Posterior cingulate gyrus (tissue), 11 donors: ENCODE measurements around the gene COMMD7.
"Not testable (repeated sequence)": the region's sequence is repeated elsewhere in the genome, so short reads cannot be mapped to it uniquely, and the experiment has no call there.

ENCODE experiments used
- DNase-seq, 10 donors: peaks; one replicate each; pipeline versions ENCODE4 v3.0.0 to v3.0.0-alpha.2; 2020 to 2021; ENCODE audit warnings: mixed read lengths in 3 of 10
- intact Hi-C: fragments of 100-400 bp; cut with DNase I; formaldehyde crosslinking; loops from one replicate; pipeline ENCODE4 v1.15.1; 2023

COMMD7 gene

DNA sequence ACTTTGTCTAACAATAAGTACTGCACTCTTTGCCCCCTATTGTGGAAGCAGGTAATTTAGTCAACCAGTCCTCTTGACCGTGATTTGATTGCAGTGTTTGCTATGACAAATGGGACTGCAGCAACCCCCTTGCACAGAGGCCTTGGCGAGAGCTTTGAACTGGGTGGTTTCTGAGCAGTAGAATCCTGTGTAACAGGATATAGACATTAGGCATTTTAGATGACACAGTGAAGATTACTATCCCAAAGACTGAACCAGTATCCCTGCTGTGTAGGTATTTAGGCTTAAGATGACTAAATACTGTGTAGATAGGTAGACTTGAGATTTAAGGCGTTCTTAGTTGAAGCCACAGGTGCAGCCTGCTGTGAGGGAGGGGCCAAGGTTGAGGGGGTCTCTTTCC, 28.8 kb upstream of the COMMD7 start:
- intact Hi-C loops, result loop anchor here (10.0 kb wide), 1 partner anchor 97 kb away; the partner anchor contains the start of gene C20orf203
- DNase-seq, result no peak

DNA sequence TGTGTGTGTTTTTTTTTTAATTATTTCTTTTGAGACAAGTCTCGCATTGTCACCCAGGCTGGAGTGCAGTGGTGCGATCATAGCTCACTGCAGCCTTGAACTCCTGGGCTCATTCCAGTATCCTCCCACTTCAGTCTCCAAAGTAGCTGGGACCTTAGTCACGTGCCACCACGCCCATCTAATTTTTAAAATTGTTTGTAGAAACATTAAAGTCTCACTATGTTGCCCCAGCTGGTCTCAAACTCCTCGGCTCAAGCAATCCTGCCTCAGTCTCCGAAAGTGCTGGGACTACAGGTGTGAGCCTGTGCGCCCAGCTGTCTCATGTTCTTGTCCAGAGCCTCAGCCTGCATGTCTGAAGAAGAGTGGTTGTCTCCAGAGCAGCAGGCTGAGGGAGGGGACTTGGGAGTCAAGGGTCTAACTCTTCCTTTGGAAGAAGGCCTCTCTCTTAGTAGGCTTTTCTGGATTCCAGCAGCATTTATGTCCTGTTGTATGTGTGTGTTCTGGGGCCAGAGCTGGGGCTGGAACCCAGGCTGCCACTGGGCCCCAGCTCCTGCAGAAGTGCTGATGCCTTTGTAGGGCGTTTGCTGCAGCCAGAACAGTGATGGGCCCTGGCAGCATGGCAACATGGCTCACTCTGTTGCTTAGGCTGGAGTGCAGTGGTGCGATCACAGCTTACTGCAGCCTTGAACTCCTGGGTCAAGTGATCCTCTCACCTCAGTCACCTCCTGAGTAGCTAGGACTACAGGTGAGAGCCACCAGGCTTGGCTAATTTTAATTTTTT, 24.3 kb upstream of the COMMD7 start:
- DNase-seq, result peak in 2 of 10 donors; percentile 42 to 46
- intact Hi-C loops, result no loop called here

DNA sequence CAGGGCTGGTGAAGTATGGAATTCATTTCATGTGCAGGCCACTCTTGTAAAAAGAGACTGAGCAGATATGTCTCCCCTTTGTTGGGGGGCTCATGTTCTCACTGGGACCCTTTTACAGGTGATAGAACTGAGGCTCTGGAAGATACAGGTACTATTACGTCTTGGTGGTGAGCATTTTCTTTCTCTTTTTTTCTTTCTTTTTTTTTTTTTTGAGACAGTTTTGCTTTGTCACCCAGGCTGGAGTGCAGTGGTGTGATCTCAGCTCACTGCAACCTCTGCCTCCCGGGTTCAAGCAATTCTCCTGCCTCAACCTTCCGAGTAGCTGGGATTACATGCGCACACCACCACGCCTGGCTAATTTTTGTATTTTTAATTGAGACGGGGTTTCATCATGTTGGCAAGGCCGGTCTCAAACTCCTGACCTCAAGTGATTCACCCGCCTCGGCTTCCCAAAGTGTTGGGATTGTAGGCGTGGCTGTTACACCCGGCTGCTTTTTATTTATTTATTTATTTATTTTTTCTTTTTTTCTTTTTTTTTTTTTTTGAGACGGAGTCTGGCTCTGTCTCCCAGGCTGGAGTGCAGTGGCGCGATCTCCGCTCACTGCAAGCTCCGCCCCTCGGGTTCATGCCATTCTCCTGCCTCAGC, 22.1 kb upstream of the COMMD7 start:
- peak in 3 of 10 donors; percentile 12 to 50 (median 37) for DNase-seq
- intact Hi-C loops, result not testable (repeated sequence)

DNA sequence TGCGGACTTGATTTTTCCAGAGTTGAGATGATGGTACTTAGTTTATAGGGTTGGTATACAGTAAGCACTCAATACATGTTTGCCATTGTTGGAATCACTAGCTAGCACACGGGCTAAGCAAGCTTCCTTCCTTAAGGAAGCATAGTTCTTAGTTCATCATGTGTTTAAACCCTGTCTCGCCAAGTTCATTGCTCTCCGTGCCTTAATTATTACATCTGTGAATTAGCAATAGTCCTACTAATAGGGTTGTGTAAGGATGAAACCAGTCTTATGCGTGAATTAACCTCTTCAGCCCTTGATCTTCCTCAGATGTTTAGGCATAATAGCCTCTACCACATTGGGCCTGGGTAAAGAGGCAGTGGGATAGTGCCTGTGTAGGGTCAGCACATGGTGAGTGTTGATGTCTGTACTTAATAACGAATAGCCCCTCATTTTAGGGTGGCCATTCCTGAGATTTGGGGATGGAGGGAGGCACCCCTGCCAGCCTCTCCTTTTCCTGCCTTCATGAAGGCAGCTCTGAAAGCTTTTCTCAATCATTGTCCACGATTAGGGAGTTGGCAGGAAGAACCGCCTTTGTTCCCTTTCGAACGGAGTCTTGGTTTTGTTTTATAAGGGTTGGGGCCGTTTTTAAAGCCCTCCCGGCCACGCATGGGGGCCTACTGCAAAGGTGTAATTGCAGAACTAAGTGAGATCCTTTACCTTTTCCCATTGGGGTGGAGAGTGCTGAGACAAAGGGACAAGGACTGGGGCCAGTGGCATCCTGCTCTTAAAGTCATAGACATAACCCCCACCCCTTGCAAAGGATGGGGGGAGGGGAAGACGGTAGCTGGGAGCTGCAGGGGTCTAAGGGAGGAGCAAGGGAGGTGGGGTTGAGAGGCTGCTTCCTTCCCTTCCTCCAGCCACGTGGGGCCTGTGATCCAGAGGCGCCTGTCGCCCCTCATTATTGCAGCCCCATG, 21.0 kb upstream of the COMMD7 start:
- peak in 2 of 10 donors; percentile 4 to 14 for DNase-seq
- intact Hi-C loops, result no loop called here

GRCh38 chr20:32763202-32764004, 20.1 kb upstream of the COMMD7 start:
- DNase-seq, result peak in 3 of 10 donors; percentile 31 to 85 (median 72)
- intact Hi-C loops, result no loop called here

- intact Hi-C loops, result no loop called here
- DNase-seq, result peak in 3 of 10 donors; percentile 65 to 83 (median 80)
Measured at GRCh38 chr20:32762754-32763201, 19.5 kb upstream of the COMMD7 start.

DNA sequence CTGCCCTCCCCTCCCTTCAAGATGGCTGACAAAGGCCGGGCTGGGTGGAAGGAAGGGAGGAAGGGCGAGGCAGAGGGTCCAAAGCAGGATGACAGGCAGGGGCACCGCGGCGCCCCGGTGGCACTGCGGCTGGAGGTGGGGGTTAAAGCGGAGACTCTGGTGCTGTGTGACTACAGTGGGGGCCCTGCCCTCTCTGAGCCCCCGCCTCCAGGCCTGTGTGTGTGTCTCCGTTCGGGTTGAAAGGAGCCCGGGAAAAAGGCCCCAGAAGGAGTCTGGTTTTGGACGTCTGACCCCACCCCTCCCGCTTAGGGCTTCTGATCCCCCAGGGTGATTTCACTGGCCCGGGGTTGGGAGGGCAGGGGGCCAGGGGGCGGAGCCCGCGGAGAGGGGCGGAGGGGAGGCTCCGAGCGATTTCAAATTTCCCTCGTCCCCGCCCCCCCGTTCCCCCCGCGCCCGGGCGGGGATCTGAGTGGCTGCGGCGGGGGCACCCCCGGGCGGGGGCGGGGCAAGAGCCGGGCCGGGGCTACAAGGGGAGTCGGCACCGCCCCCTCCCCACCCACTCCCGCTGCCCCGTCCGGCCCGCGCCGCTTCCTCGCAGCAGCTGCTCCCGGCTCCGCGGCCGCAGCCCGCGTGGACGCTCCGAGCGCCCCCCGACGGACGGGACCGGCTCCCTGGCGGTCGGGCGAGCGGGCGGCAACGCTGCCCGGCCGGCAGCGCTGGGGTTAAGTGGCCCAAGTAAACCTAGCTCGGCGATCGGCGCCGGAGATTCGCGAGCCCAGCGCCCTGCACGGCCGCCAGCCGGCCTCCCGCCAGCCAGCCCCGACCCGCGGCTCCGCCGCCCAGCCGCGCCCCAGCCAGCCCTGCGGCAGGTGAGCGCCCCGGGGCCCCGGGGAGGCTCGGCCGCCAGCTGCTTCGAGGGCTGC, 18.8 kb upstream of the COMMD7 start, which contains the start of gene DNMT3B:
Gene DNMT3B, plus strand, starts transcription at position 555 of the 923 bp plus-strand sequence. CDS start 17,939 bp downstream, outside the sequence.
- intact Hi-C loops, result no loop called here
- peak; percentile 41 to 95 (median 60) for DNase-seq

- intact Hi-C loops, result no loop called here
Measured at GRCh38 chr20:32761417-32761830, 18.2 kb upstream of the COMMD7 start.

DNA sequence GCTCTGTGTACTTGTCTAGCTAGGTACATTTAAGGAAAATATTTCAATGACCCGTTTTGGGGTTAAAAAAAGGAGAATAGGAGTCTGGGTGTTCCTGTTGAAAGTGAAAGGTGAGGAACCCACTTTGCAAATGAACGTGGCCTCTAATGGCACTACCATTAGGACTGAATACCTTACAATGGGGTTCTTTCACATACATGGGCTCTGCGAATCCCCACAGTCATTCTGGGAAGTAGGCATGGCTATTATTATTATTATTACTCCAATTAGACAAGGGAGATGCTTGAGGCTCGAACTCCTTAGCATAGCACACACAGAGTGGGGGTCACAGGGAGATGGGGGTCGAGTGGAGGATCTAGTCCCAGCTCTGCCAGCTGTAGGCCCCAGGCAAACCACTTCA, 12.9 kb upstream of the COMMD7 start:
- intact Hi-C loops, result no loop called here
- DNase-seq, result peak in 1 of 10 donors; percentile 11

More at GRCh38 chr20:32761417-32761830, 18.2 kb upstream of the COMMD7 start:
- DNase-seq, result no peak

DNA sequence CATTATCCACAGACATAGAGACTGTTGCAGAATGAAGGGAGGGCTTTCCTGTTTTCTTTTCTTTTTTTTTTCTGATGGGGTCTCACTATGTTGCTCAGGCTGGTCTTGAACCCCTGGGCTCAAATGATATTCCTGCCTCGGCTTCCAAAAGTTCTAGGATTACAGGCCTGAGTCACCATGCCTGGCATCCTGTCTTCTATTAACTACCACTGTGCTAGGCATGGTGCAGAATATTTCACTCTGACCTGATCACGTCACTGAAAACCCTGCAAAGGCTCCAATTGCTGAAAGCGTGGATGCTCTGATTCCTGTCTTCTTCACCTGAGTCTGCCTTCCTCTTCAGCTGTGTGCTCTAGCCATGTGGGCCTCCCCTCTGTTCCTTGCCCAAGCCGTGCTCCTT, 10.5 kb upstream of the COMMD7 start:
- peak in 1 of 10 donors; percentile 40 for DNase-seq
- intact Hi-C loops, result no loop called here

- intact Hi-C loops, result no loop called here
- DNase-seq, result peak in 1 of 10 donors; percentile 12
Measured at GRCh38 chr20:32752458-32753250, 9.4 kb upstream of the COMMD7 start.

- intact Hi-C loops, result no loop called here
- DNase-seq, result peak in 1 of 10 donors; percentile 17
Measured at GRCh38 chr20:32751702-32752457, 8.6 kb upstream of the COMMD7 start.

DNA sequence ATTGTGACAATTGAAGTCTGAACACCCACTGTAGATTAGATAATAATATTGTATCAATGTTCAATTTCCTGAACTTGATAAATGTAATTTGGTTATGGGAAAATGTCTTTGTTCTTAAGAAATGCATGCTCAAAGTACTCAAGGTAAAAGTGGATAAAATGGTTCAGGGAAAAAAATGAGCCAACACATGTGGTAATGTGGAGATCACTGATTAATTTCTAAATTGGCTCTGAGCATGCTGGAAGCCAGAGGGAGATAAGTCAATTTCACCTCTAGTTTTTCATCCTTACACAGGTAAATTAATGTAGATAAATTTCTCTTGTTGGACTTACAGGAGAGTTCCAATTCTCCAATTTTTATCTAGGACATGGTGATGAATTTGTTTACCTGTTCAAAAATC, 8.0 kb upstream of the COMMD7 start:
- DNase-seq, result no peak
- intact Hi-C loops, result no loop called here

- intact Hi-C loops, result no loop called here
Measured at GRCh38 chr20:32749914-32750637, 6.8 kb upstream of the COMMD7 start.

GRCh38 chr20:32742322-32743236, 688 bp downstream of the COMMD7 start:
- DNase-seq, result peak in 2 of 10 donors; percentile 61 to 77
- intact Hi-C loops, result no loop called here

More at GRCh38 chr20:32749914-32750637, 6.8 kb upstream of the COMMD7 start:
- DNase-seq, result peak in 2 of 10 donors; percentile 38 to 46
